HepG2 (cell line): ENCODE measurements around the gene TRIM66. TPM values are rescaled to one million over a fixed set of nuclear protein-coding genes. Genes with fewer than 3 reads are reported as not detected.

Source experiments
- AHR ChIP-seq: IDR thresholded peaks from 2 replicates; pipeline ENCODE4 v1.6.1; 2018; ENCODE audit warnings: missing genetic modification reagents, missing compliant biosample characterization
- CBX5 ChIP-seq: sonication (generic); formaldehyde crosslinking; IDR thresholded peaks from 2 replicates; pipeline ENCODE4 v1.4.0; 2020; ENCODE audit warnings: missing genetic modification reagents, borderline replicate concordance
- EEA1 ChIP-seq: sonication (generic); formaldehyde crosslinking; IDR thresholded peaks from 2 replicates; pipeline ENCODE4 v1.5.1; 2020; ENCODE audit warnings: mild to moderate bottlenecking, missing genetic modification reagents, borderline replicate concordance
- GABPA ChIP-seq, 2 experiments: IDR thresholded peaks; 2 replicates each; pipeline ENCODE4 v1.6.1; 2011 to 2016; ENCODE audit warnings: low read depth in 2 of 2, low read length in 1 of 2, missing biosample characterization in 1 of 2, missing genetic modification characterization in 1 of 2
- HOXA7 ChIP-seq: sonication (generic); formaldehyde crosslinking; IDR thresholded peaks from 2 replicates; pipeline ENCODE4 v1.8.1; 2022; ENCODE audit warnings: mild to moderate bottlenecking, missing genetic modification reagents, moderate library complexity
- KLF12 ChIP-seq: sonication (generic); formaldehyde crosslinking; IDR thresholded peaks from 2 replicates; pipeline ENCODE4 v1.4.0; 2020; ENCODE audit warnings: missing genetic modification reagents, borderline replicate concordance
- MYC ChIP-seq: sonication (generic); formaldehyde crosslinking; IDR thresholded peaks from 2 replicates; pipeline ENCODE4 v1.9.0; 2021; ENCODE audit warnings: missing genetic modification reagents, borderline replicate concordance
- NCOR1 ChIP-seq: fragments of 200-600 bp; sonication (generic); IDR thresholded peaks from 2 replicates; pipeline ENCODE4 v1.7.0; 2017; ENCODE audit warnings: antibody characterized with exemption, low read length, borderline replicate concordance
- NFKB2 ChIP-seq: sonication (generic); formaldehyde crosslinking; IDR thresholded peaks from 2 replicates; pipeline ENCODE4 v1.4.0; 2020; ENCODE audit warnings: missing genetic modification reagents, borderline replicate concordance
- POLR2G ChIP-seq: fragments of 200-400 bp; formaldehyde crosslinking; IDR thresholded peaks from 2 replicates; pipeline ENCODE4 v1.6.1; 2018; ENCODE audit warnings: mild to moderate bottlenecking, low read depth, low read length, moderate library complexity
- REPIN1 ChIP-seq: sonication (generic); formaldehyde crosslinking; IDR thresholded peaks from 2 replicates; pipeline ENCODE4 v1.8.0; 2022; ENCODE audit warnings: missing genetic modification reagents, low read depth, mild to moderate bottlenecking, borderline replicate concordance
- SATB2 ChIP-seq: sonication (generic); formaldehyde crosslinking; IDR thresholded peaks from 2 replicates; pipeline ENCODE4 v1.5.0; 2020; ENCODE audit warnings: missing genetic modification reagents
- SP2 ChIP-seq: sonication (generic); formaldehyde crosslinking; IDR thresholded peaks from 2 replicates; pipeline ENCODE4 v1.5.1; 2020; ENCODE audit warnings: mild to moderate bottlenecking, missing genetic modification reagents
- ZKSCAN1 ChIP-seq: fragments of 150-350 bp; IDR thresholded peaks from 2 replicates; pipeline ENCODE4 v1.6.1; 2014; ENCODE audit warnings: low read length
- ZMYM2 ChIP-seq: sonication (generic); formaldehyde crosslinking; IDR thresholded peaks from 2 replicates; pipeline ENCODE4 v1.8.0; 2022; ENCODE audit warnings: mild to moderate bottlenecking, missing genetic modification reagents
- ZNF12 ChIP-seq: sonication (generic); formaldehyde crosslinking; IDR thresholded peaks from 2 replicates; pipeline ENCODE4 v1.5.0; 2020; ENCODE audit warnings: missing genetic modification reagents
- ZNF20 ChIP-seq: sonication (generic); formaldehyde crosslinking; IDR thresholded peaks from 2 replicates; pipeline ENCODE4 v1.4.0; 2020; ENCODE audit warnings: mild to moderate bottlenecking, moderate library complexity, missing genetic modification reagents
- ZNF205 ChIP-seq: IDR thresholded peaks from 2 replicates; pipeline ENCODE4 v1.6.1; 2018; ENCODE audit warnings: missing biosample characterization, missing genetic modification reagents
- ZNF230 ChIP-seq: sonication (generic); formaldehyde crosslinking; IDR thresholded peaks from 2 replicates; pipeline ENCODE4 v1.4.0; 2020; ENCODE audit warnings: mild to moderate bottlenecking, missing genetic modification reagents
- ZNF552 ChIP-seq: sonication (generic); formaldehyde crosslinking; IDR thresholded peaks from 2 replicates; pipeline ENCODE4 v1.9.0; 2022; ENCODE audit warnings: missing genetic modification reagents, mild to moderate bottlenecking, borderline replicate concordance
- ZNF572 ChIP-seq: sonication (generic); formaldehyde crosslinking; IDR thresholded peaks from 2 replicates; pipeline ENCODE4 v1.5.1; 2020; ENCODE audit warnings: mild to moderate bottlenecking, missing genetic modification reagents
- ZNF589 ChIP-seq: sonication (generic); formaldehyde crosslinking; conservative IDR thresholded peaks from 2 replicates; pipeline ENCODE4 v1.8.0; 2022; ENCODE audit warnings: mild to moderate bottlenecking, moderate library complexity, missing genetic modification reagents
- ZNF607 ChIP-seq: sonication (generic); formaldehyde crosslinking; IDR thresholded peaks from 2 replicates; pipeline ENCODE4 v1.5.1; 2020; ENCODE audit warnings: missing genetic modification reagents, mild to moderate bottlenecking, borderline replicate concordance
- ZNF879 ChIP-seq: sonication (generic); formaldehyde crosslinking; IDR thresholded peaks from 2 replicates; pipeline ENCODE4 v1.8.1; 2023; ENCODE audit warnings: missing genetic modification reagents
- polyA plus RNA-seq, 8 experiments: library from polyadenylated mRNA; depleted of rRNA in 3 of 8; stranded (reverse) in 7 of 8; unstranded in 1 of 8; fragments of >200 nt; fragmentation: Illumina TruSeq in 4 of 8; extraction: Trizol in 4 of 8; gene quantifications; 2 replicates each; pipeline versions ENCODE4 v1.2.1 to v1.2.3, GENCODE V29; 2011 to 2016; ENCODE audit warnings: low read depth in 4 of 8, missing spikeins in 1 of 8, mixed read lengths in 1 of 8; ENCODE audit not compliant: insufficient read depth in 1 of 8
- total RNA-seq, 5 experiments: library from RNA; depleted of rRNA; stranded (reverse); fragments of >200 nt; fragmentation: Illumina TruSeq; extraction: Trizol; gene quantifications; 2 replicates each; pipeline ENCODE4 v1.2.3, GENCODE V29; 2016; ENCODE audit warnings: low read depth in 1 of 5
- TF ChIP-seq, protein P1 (sequence below): sonication (generic); formaldehyde crosslinking; IDR thresholded peaks from 2 replicates; pipeline ENCODE4 v1.9.0; 2021; ENCODE audit warnings: missing genetic modification reagents, mild to moderate bottlenecking, borderline replicate concordance
- TF ChIP-seq, protein P2 (sequence below): sonication (generic); formaldehyde crosslinking; IDR thresholded peaks from 2 replicates; pipeline ENCODE4 v1.8.1; 2023; ENCODE audit warnings: missing genetic modification reagents, mild to moderate bottlenecking, borderline replicate concordance
- TF ChIP-seq, protein P3 (sequence below): IDR thresholded peaks from 2 replicates; pipeline ENCODE4 v1.6.1; 2016; ENCODE audit warnings: missing compliant biosample characterization, missing genetic modification reagents, borderline replicate concordance
- TF ChIP-seq, protein P4 (sequence below): sonication (generic); formaldehyde crosslinking; IDR thresholded peaks from 2 replicates; pipeline ENCODE4 v1.5.0; 2020; ENCODE audit warnings: missing genetic modification reagents
- TF ChIP-seq, protein P5 (sequence below): IDR thresholded peaks from 2 replicates; pipeline ENCODE4 v1.6.1; 2018; ENCODE audit warnings: missing genetic modification reagents, mild to moderate bottlenecking, missing compliant biosample characterization

Gene TRIM66
- total and polyA plus RNA-seq, 2 of the 13 experiments (the other 11 are each of a cell fraction or from before 2014, with no cell fraction given) = 4.9 to 6.1 TPM

DNA sequence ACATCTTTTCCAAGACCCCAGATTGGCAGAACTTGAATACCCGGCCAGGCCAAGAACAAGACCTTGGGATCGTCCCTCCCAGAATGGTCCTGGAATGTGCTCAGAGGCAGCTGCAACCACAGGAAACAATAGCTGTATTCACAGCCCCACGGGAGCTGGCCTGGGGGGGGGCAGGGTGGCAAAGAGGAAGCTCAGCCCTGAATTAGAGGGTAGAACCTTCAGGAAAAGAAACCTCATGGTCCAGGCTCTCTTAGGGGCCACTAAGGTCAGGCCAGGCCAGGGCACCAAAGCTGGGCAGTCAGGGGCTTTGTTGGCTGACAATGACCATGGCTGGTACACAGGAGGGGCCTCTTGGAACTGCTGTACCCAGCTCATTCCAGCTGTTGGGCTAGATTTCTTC lies 17.4 kb upstream of the TRIM66 start (continued):
- TF ChIP-seq AHR (CRISPR knock-in tag) (0 out of 2 replicates have a peak, but pooled peaks have one; percentile 24), REPIN1 (0 out of 2 replicates have a peak, but pooled peaks have one; percentile 28), SATB2 (CRISPR knock-in tag) (no peak), GABPA (IDR thresholded peaks at IDR 0.05; ENCODE audit: low read depth, low read length) (no peak), GABPA (CRISPR knock-in tag; IDR thresholded peaks at IDR 0.05; ENCODE audit: low read depth) (no peak), POLR2G (no peak), KLF12 (no peak), CBX5 (peak; percentile 50; the same call in 1 of the 2 replicates), ZNF607 (CRISPR knock-in tag) (no peak), SP2 (CRISPR knock-in tag) (no peak), ZNF230 (no peak), MYC (CRISPR knock-in tag) (peak; percentile 60; the same call in 1 of the 2 replicates), ZNF589 (no peak), ZNF20 (CRISPR knock-in tag) (no peak), ZKSCAN1 (no peak), ZNF572 (CRISPR knock-in tag) (no peak), ZNF879 (CRISPR knock-in tag) (no peak), ZNF205 (CRISPR knock-in tag) (no peak), ZMYM2 (CRISPR knock-in tag) (no peak), ZNF12 (CRISPR knock-in tag) (no peak), ZNF552 (CRISPR knock-in tag) (peak; percentile 66; the same call in 1 of the 2 replicates), HOXA7 (no peak), NCOR1 (no peak), NFKB2 (CRISPR knock-in tag) (peak; percentile 54; the same call in 1 of the 2 replicates), EEA1 (CRISPR knock-in tag) (no peak)
- TF ChIP-seq, protein P1, sequence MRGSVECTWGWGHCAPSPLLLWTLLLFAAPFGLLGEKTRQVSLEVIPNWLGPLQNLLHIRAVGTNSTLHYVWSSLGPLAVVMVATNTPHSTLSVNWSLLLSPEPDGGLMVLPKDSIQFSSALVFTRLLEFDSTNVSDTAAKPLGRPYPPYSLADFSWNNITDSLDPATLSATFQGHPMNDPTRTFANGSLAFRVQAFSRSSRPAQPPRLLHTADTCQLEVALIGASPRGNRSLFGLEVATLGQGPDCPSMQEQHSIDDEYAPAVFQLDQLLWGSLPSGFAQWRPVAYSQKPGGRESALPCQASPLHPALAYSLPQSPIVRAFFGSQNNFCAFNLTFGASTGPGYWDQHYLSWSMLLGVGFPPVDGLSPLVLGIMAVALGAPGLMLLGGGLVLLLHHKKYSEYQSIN = no peak
- TF ChIP-seq, protein P2, sequence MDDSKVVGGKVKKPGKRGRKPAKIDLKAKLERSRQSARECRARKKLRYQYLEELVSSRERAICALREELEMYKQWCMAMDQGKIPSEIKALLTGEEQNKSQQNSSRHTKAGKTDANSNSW (CRISPR knock-in tag) = no peak
- TF ChIP-seq, protein P3, sequence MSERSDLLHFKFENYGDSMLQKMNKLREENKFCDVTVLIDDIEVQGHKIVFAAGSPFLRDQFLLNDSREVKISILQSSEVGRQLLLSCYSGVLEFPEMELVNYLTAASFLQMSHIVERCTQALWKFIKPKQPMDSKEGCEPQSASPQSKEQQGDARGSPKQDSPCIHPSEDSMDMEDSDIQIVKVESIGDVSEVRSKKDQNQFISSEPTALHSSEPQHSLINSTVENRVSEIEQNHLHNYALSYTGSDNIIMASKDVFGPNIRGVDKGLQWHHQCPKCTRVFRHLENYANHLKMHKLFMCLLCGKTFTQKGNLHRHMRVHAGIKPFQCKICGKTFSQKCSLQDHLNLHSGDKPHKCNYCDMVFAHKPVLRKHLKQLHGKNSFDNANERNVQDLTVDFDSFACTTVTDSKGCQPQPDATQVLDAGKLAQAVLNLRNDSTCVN (CRISPR knock-in tag) = no peak
- TF ChIP-seq, protein P4, sequence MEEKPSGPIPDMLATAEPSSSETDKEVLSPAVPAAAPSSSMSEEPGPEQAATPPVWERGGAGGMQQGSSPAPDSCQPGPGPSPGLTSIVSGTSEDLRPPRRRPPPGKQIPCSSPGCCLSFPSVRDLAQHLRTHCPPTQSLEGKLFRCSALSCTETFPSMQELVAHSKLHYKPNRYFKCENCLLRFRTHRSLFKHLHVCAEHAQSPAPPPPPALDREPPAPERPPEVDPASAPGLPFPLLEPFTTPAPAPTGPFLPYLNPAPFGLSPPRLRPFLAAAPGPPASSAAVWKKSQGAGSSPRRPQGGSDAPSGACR (CRISPR knock-in tag) = no peak
- TF ChIP-seq, protein P5, sequence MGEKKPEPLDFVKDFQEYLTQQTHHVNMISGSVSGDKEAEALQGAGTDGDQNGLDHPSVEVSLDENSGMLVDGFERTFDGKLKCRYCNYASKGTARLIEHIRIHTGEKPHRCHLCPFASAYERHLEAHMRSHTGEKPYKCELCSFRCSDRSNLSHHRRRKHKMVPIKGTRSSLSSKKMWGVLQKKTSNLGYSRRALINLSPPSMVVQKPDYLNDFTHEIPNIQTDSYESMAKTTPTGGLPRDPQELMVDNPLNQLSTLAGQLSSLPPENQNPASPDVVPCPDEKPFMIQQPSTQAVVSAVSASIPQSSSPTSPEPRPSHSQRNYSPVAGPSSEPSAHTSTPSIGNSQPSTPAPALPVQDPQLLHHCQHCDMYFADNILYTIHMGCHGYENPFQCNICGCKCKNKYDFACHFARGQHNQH (CRISPR knock-in tag) = peak; percentile 65; the same call in 1 of the 2 replicates
